Fibroblast of skin of scalp (primary cell): ENCODE measurements around the gene MPPED1.

Experiments used
- DNase-seq: peaks from one replicate; pipeline ENCODE4 v3.0.0-alpha.2; 2013

Gene MPPED1

DNA sequence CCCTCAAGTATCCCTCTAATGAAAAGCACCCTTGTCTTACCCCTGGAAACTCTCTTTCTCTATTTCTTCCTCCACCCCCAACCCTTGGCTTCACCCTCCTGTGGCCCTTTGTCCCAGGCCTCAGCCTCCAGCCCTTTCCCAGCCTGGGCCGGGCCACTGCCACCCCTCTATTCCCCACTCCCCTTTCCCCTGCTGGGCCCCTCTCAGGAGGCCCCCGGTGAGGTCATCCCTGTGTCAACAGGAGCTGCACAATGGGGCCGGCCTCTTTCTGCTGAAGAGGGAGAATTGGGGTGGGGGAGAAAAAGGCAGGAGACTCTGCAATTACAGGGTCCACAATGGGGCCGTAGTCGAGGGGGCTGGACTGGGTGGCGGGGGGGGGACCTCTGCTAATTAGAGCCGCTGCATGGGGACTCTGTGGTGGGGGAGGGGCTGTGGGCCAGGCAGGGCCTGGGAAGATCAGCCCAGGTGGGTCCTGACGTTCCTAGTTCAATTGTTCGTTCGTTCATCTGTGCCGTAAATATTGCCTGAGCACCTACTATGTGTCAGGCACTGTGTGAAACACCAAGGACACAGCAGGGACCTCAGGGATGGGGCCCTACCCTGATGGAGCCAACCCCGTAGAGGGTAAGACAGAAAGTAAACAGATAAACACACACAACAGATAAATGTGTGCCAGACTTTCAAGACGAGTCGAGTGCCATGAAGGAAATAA lies 18.5 kb upstream of the MPPED1 start:
- no peak for DNase-seq

DNA sequence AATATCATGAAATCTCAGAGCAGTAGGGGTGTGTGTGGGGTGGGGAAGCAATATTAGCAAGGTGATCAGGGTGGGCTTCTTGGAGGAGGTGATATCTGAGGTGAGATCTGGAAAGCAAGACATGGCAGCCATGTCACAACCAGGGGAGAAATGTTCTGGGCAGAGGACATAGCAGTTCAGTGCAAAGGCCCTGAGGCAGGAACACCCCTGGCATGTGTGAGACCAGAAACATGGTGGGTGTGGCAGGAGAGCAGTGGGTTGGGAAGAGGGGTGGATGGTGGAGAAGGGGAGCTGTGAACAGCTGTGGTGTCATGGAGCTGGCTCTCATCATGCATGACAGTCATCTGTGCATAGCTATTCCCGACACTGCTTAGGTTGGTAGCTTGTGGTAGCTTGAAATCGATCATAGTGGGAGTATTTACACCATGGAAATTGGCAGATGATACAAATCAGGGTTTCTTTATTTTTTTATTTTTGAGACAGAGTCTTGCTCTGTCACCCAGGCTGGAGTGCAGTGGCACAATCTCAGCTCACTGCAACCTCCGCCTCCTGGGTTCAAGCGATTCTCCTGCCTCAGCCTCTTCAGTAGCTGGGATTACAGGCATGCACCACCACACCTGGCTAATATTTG lies 17.9 kb upstream of the MPPED1 start:
- DNase-seq = no peak

DNA sequence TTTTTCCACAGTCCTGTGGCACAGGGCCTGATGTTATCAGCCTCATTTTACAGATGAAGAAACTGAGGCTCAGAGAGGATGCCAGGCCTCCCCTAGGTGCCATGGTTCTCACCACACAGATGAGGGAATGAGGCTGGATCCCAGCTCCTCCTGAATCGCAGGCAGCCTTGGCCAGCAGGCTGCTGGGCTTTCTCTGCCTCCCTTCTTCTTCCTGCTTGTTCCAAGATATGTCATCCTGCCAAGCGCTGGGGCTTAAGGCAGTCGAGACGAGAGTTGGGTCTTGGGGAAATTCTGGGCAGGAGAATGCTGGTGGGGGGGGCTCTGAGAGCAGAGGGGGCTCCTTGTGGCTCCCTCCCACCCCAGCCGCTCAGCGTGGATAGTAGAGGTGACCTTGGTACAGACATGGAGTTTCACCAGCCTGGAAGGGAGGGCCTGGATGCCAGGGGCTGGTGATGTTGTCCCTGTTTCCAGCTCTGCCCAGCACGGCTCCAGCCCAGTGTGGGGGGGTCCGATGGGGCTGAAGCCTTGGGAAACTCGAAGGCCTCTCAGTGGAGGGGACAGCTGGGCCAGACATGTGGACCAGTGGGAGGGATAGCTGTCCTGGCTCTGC lies 16.6 kb upstream of the MPPED1 start:
- DNase-seq = no peak

DNA sequence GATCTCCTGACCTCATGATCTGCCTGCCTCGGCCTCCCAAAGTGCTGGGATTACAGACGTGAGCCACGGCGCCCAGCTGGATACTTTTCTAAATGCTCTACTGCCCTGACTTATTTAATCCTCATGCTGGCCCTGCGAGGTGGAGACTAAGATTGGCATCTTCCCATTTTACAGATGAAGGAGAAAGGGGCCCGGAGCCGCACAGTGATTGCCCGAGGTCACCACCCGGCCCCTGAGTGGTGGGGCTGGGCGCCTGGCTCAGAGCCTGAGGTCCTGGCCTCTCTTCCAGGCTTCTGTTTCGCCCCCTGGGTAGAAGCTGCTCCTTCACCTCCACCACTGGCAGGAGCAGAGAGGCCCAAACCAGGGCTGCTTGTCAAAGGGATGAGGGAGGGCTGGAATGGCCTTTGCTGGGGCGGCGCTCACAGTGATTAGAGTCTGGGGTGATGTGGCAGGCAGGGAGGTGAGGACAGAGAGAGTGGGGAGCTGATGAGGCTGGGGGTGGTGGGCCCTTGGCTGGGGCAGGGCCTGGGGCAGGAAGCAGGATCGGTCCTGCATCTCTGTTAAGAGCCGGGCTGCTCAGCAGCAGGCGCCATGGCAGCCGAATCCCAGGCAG lies 15.4 kb upstream of the MPPED1 start:
- no peak for DNase-seq

DNA sequence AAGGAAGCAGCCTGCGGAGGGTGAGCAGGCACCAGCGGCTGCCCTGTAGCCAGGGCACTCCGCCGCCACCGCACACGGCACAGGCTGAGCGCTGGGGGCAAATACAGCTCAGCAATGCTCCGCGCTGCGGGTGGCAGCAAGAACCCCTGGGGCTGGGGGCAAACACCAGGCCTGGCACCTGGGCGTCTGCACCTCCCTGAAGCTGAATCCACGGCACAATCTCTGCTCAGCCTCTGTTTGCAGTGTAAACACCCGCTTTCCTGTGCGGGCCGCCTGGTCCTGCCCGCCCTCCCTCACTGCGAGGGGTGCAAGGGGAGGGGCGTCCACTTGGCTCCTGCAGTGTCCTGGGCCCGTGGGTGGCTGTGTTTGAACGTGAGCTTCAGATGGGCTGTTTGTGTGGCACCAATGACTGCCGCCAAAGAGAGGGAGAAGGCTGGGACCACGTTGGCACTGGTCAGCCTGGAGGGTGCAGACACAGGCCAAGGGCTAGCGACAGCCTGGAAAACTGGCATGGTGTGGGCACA lies 14.8 kb upstream of the MPPED1 start:
- no peak for DNase-seq

DNA sequence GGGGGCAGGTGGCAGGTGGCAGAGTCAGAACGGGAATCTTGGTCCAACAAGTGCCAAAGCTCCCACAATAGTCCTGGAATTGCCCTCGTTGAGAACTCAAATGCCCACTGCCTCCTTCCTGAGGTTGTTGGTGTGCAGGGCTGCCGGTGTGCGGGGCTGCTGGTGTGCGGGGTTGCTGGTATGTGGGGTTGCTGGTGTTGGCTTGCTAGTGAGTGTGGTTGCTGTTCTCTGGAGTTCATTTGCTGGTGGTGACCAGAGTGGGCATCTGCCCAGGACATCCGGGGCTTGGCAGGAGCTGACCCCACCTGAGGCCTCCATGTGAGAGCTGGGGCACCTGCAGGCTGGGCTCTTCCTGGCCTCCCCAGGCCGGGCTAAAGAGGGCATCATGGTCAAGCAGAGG lies 14.0 kb upstream of the MPPED1 start:
- no peak for DNase-seq

DNA sequence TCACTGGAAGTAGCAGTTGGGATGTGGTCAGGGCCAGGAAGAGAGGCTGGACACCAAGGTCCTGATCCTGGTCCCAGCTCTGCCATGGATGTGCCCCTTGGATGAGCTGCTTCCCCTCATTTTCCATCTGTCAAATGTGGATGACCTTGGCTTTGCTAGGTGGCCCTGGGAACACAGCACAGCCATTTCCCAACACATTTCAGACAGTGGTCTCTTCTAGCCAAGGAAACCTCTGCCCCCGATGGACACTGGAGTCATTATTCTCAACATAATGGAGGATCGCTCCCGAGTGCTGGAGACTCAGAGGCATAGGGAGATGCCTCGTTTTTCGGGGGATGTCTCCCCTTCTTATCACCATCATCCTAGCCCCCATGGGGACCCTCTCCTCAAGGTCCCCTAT lies 13.6 kb upstream of the MPPED1 start:
- no peak for DNase-seq

DNA sequence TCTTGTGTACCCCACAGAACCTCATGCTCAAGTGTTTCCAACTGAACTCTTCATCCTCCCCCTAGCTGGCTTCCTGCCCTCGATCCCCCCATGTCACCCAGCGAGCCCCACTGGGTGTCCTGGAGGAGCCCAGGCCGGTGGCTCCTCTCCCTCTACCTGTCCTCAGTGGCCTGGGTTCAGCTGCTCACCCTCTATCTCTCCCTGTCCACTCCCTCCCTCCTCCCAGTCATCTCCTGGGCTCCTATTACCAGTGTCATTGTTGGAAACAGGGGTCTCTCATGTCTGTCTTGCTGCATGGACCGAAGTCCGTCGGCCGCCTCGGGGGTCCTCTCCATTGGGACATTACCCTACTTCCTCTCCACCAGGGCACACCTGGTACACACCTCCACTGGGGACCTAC lies 12.9 kb upstream of the MPPED1 start:
- DNase-seq = no peak

DNA sequence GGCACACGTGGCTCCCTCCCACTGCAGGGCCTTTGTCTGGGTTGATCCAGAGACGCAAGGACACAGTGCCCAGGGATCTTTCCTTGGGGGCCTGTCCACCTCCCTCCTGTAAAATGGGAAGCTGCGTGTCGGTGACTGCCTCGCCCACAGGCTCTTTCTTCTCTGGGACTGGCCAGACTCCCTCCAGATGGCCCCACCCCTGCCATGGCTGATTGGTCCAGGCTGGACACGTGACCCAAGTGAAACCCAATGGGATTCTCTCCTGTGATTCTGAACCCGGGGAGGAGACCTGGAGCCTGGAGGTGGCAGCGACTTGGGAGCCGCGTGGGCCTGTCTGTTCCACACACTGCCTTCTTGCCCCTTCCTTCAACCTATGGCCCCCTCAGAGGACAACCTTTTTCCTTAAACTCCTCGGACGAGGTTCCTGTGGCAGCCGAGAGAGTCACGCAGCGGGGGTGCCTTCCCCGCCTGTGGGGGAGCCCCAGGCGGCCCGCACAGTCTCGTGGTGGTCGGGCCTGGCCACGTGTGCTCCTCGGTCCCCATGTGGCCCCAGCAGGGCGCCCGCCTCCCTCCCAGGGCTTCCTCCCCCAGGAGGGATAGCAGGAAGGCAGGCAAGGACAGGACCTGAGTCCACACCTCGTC lies 12.4 kb upstream of the MPPED1 start:
- DNase-seq = no peak

DNA sequence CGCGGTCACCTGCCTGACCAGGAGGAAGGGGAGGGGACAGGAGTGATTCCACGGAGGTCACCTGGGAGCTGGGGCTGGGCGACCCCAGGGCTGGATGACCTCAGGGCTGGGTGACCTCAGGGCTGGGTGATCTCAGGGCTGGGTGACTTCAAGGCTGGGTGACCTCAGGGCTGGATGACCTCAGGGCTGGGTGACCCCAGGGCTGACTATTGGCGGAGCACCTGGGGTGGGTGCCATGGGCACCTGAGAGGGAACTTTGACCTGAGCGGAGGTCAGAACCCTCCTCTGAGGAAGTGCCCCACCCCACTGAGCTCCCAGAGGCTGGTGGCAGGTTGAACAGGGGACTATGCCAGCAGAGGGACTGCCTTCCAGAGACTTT lies 11.8 kb upstream of the MPPED1 start:
- DNase-seq = no peak

DNA sequence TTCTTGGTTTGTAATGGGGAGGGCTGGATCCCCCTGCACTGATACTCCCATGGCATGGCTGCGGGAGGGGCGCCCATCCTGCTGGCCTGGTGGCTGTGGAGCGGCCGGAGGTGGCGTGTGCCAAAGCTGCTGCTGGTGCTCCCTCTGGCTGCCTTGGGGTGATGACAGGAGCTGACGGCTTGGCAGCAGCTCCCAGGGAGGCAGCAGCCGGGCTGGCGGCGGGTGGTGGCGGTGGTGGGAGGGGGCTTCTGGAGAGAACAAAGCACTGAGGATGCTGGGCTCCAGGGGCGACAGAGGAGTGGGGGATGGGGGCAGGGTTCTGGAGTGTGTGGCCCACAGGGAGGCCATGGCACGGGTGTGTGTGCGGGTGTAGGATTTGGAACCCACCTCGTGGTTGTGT lies 11.4 kb upstream of the MPPED1 start:
- no peak for DNase-seq

DNA sequence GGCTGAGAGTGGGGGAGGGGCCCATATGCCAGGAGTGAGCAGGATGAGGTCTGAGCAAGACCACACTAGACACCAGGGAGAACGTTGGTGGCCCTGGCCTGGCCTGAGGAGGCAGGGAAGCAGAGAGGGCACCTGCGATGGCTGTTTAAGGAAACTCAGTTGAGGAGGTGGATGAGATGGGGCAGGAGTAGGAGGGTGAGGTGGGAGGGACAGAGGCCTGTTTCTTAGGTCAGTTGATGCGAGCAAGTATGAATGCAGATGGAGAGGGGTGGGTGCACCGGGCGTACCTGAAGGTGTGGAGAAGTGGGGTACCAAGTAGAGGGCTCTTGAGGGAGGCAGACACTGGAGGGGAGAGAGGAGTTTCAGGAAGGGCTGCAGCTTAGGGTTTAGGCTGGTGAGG lies 10.6 kb upstream of the MPPED1 start:
- DNase-seq = no peak

DNA sequence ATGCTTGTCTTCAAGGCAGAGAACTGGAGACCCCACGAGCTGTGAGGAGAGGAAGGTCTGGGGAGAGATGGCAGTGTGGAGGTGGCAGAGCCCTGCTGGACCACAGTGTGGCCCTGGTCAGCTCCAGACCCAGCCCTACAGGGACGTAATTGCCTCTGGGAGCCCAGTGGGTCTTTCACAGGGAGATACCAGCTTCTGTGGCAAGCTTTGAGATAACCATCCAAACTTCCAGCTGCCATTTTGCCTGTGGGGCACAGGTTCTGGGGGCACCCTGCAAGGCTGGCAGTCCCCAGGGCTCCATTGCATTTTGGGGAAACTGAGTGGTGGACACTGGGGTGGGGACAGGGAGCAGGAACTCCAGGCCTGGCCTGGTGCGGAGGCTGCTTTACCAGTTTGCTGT lies 10.2 kb upstream of the MPPED1 start:
- no peak for DNase-seq

DNA sequence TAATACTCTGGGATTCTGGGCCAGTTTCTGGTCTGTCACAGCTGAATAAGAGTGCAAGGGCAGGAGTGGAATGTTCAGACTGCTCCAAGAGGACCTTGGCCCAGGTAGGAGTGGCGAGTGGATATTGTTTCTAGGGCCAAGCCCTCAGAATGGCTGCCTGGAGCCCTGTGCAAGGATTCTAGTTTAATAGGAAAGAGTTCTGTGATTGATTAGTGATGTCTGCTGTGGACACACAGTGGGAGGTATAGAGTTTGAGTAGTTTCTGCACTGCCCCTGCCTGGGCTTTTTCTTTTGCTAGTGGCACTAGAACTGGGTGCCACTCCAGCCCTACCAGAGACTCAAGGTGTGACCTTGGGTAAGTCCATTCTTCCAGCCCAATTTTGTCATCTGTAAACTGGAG lies 9.7 kb upstream of the MPPED1 start:
- DNase-seq = no peak

DNA sequence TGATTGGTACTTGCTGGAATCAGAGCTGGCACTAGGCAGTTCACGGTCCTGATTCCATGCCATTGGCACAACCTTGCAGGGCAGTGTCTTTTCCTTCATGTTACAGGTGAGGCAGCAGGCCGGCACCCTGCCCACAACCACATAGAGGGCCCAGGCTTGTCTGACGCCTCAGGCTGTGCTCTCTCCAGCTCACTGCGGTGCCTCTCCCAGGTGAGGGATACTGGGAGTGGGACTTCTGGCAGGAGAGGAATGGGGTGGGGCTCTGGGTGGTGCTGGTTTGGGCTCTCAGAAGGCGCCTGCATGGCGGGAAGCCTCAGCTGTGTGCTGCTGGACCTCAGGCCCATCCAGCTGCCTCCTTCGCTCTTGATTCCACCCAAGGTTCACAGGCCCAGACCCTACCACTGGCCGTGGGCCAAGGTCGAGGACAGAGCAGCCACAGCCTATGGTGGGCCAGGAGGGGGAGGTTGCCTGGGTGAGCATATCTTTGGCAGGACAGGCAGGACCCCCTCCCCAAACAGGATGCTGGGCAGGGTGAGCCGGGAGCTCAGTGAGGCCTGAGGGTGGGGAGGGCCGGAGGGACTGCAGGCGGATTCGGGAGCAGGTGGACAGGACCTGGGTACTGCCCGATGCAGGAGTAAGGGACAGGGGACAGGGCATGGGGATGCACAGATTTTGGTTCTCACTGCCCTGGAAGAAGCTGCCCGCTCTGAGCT lies 7.0 kb upstream of the MPPED1 start:
- DNase-seq = no peak

DNA sequence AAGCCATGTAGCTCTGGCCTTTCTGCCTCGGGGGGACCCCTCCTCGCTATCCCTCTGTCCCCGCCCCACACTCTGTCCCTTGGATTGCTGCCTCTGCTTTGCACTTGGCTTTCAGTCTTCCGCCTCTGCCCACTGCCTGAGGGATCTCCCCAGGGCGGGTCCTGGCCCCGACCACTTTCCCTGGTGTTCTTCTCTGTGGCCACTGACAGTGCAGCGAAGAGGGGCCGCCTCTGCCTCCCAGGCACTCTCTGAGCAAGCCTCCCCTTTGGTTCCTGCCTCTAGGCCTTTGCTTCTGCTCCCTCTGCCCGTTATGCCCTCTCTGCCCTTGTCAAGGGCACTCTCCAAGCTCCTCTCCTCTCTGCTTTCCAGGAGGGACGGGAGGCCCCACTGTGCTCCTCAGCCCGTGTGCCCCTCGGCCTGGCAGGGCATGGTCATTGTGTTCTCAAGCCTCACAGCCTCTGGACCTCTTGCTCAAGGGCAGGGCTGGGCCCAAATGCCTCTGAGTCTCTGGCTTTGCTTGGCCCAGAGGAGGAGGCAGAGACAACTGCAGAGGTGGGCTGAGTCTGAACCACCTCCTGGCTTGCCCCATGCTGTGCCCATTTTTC lies 5.5 kb upstream of the MPPED1 start:
- DNase-seq = no peak

DNA sequence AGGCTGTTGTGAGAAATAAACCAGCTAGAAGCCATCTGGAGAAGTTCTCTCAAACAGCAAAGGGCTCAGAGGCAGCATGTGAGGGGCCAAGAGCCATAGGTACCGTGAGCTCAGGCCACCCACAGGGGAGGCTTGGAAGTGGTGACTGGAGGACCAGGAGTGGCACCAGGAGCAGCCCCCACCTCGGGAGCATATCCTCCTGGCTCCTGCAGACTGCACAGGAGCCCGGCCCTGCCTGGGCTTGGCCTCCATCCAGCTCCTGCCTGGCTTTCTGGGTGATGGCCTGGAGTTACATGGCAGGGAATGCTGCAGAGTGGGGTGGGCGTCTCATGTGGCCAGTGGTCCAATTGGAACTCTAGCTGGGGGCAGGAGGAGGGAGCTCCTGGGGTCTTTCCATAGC lies 4.2 kb upstream of the MPPED1 start:
- DNase-seq = no peak

DNA sequence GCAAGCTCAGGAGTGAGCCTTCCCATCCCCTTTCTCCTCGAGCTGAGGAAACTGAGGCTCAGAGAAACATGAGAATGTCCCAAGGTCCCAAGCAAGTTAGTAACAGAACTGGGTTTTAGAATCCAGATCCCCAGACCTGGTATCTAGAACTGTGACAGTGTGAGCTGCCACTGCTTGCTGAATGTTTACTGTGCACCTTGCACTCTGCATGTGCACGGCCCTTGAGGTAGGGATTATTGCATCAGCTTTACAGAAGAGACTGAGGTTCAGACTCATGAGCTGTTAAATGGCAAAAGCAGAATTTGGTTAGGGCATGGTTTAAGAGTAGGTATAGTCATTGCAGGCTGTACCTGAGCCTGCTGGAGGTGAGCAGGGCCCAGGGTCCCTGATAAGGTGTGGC lies 3.8 kb upstream of the MPPED1 start:
- DNase-seq = no peak

DNA sequence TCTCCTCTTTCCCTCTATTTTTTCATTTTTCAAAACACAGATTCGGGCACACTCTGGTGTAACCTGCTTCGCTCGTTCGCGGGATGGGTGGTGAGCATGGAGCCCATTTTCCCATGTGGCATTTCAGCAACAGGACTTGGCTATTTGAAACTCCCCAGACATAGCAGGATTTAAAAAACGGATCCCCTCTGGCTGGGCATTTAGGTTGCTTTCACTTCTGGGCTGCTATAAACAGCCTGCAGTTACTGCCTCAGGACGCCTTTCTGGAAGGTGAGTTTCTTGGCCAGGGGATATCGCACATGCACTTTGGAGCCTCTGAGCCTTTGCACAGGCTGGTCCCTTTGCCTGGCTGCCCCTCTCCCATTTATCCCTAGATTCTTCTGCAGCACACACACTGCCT lies 2.8 kb upstream of the MPPED1 start:
- no peak for DNase-seq

DNA sequence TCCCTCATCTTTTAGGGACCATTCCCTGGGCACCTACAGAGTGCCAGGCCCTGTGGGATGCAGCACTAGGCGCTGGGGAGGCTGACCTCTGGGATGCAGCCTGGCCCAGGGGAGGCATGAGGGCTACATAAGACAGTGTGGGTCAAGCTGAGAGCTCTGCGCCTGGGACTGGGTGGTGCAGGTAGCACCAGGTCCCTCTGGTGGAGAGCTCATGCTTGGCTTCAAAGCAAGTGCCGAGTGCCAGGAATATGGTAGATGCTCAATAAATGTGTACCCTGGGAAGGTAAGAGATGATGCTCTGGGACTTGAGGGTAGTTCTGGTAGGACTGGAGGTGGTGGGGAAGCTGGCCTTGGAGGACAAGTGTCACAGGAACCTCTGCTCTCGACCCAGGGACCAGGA lies 2.0 kb upstream of the MPPED1 start:
- DNase-seq = no peak

DNA sequence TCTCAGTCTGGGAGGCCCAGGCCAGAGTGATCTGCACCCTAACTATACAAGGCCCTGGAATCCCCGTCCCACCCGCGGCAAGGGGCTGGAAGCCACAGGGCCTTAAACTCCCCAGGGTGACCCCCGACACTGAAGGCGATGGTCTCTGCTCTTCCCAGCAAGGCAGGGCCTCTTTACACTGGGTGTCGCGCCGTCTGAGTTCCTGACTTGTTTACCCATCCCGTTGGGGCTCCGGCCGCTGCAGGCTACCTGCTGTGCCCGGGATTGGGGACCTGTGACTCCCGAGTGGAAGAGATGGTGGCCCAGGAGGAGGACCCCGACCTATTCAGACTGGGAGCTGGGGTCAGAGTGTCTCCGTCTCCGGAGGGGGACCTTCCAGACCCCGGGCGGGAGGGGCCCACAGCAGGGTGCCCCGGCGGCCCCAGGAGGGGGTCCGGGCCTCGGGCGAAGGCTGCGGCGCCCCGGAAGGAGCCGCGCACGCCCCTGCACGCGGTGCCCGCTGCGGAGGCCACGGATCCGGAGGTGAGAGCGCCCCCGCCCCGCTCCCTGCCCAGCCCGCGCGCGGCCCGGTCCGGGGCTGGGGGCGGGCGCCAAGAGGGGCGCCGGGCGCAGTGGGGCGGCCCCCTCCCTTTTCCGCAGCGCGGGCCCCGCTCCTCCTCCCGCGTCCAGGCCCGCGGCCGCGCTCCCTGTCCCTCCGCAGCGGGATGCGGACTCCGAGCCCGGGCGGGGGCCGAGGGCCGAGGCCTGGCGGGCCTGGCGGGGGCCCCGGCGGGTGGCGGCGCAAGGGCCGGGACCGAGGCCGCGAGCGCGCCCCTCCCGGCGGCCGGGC lies 560 bp upstream of the MPPED1 start:
- DNase-seq = no peak
